Tibial artery (tissue), 4 donors: Measurements from ENCODE around the gene STARD4.

Experiments
- DNase-seq, 2 donors: peaks; one replicate each; pipeline ENCODE4 v3.0.0-alpha.2; 2019
- H3K27ac ChIP-seq, 2 donors: fragments of 200-600 bp; sonication (generic) in 1 of 2; 1 replicate in 1 of 2; 2 replicates in 1 of 2; pipeline ENCODE4 v1.5.1; 2018 to 2019; ENCODE audit warnings: mild to moderate bottlenecking in 1 of 2
- H3K27me3 ChIP-seq, 2 donors: fragments of 200-600 bp; sonication (generic) in 1 of 2; one replicate each; pipeline versions ENCODE4 v1.5.1 to v1.6.0; 2016 to 2019
- H3K36me3 ChIP-seq, 3 donors: fragments of 200-600 bp; sonication (generic) in 2 of 3; one replicate each; pipeline ENCODE4 v1.5.1; 2016 to 2019; ENCODE audit warnings: mild to moderate bottlenecking in 2 of 3
- H3K4me1 ChIP-seq, 4 donors: fragments of 200-600 bp; sonication (generic) in 2 of 4; 1 replicate in 3 of 4; 2 replicates in 1 of 4; pipeline ENCODE4 v1.5.1; 2016 to 2019
- H3K4me3 ChIP-seq, 2 donors: fragments of 200-600 bp; sonication (generic) in 1 of 2; 1 replicate in 1 of 2; 2 replicates in 1 of 2; pipeline ENCODE4 v1.5.1; 2018 to 2019; ENCODE audit warnings: mild to moderate bottlenecking in 2 of 2
- H3K9me3 ChIP-seq, 3 donors: fragments of 200-600 bp; sonication (generic) in 1 of 3; one replicate each; pipeline ENCODE4 v1.5.1; 2016 to 2019
- CTCF ChIP-seq, 2 experiments: fragments of 200-600 bp in 1 of 2; fragments of 450-650 bp in 1 of 2; IDR thresholded peaks; one replicate each; pipeline ENCODE4 v1.5.1; 2017 to 2019; ENCODE audit warnings: antibody characterized with exemption in 2 of 2, mild to moderate bottlenecking in 1 of 2, moderate library complexity in 1 of 2
- intact Hi-C: fragments of 100-400 bp; cut with DNase I; formaldehyde crosslinking; loops from one replicate; pipeline ENCODE4 v1.15.0; 2023; ENCODE audit warnings: low total_unique reads

Gene STARD4

GRCh38 chr5:111551161-111551560, 38.8 kb upstream of the STARD4 start:
- H3K36me3 ChIP-seq, result no peaks in the 10 kb centered on the region
- intact Hi-C loops, result loop anchor here (5.0 kb wide), 2 partner anchors 389 to 596 kb away; no protein-coding TSS in a partner anchor

GRCh38 chr5:111550282-111551020, 38.1 kb upstream of the STARD4 start:
- H3K27ac ChIP-seq, result no peak overlapping the region
- intact Hi-C loops, result loop anchor here (5.0 kb wide), 2 partner anchors 388 to 597 kb away; no protein-coding TSS in a partner anchor
- H3K36me3 ChIP-seq, result no peaks in the 10 kb centered on the region
- no peak overlapping the region for H3K4me3 ChIP-seq
- DNase-seq, result peak; percentile 87
- no peaks in the 10 kb centered on the region for H3K27me3 ChIP-seq
- H3K4me1 ChIP-seq, result peaks cover 0 to 13% (median 4%) of the 10 kb centered on the region in 4 donors
- peak; percentile 53 to 83 for TF ChIP-seq CTCF (IDR thresholded peaks at IDR 0.05)
- no peaks in the 10 kb centered on the region for H3K9me3 ChIP-seq

More at GRCh38 chr5:111551161-111551560, 38.8 kb upstream of the STARD4 start:
- no peaks in the 10 kb centered on the region for H3K9me3 ChIP-seq
- no peak overlapping the region for H3K4me3 ChIP-seq
- no peak for DNase-seq
- H3K4me1 ChIP-seq, result peaks cover 0 to 13% (median 4%) of the 10 kb centered on the region in 4 donors
- TF ChIP-seq CTCF (IDR thresholded peaks at IDR 0.05), result no peak
- H3K27ac ChIP-seq, result no peak overlapping the region
- H3K27me3 ChIP-seq, result no peaks in the 10 kb centered on the region

- intact Hi-C loops, result no loop called here
- no peaks in the 10 kb centered on the region for H3K27me3 ChIP-seq
- no peak overlapping the region for H3K27ac ChIP-seq
- DNase-seq, result no peak
- no peak overlapping the region for H3K4me3 ChIP-seq
- H3K36me3 ChIP-seq, result no peaks in the 10 kb centered on the region
- no peak for TF ChIP-seq CTCF (IDR thresholded peaks at IDR 0.05)
- H3K4me1 ChIP-seq, result peaks cover 0 to 13% (median 4%) of the 10 kb centered on the region in 4 donors
- H3K9me3 ChIP-seq, result no peaks in the 10 kb centered on the region
These were observed 36.8 kb upstream of the STARD4 start for GRCh38 chr5:111548992-111549649.

GRCh38 chr5:111548348-111548950, 36.1 kb upstream of the STARD4 start:
- no peak for TF ChIP-seq CTCF (IDR thresholded peaks at IDR 0.05)
- H3K4me1 ChIP-seq, result peaks cover 0 to 13% (median 4%) of the 10 kb centered on the region in 4 donors
- no peaks in the 10 kb centered on the region for H3K27me3 ChIP-seq
- H3K9me3 ChIP-seq, result no peaks in the 10 kb centered on the region
- DNase-seq, result no peak
- no peak overlapping the region for H3K4me3 ChIP-seq
- no peak overlapping the region for H3K27ac ChIP-seq
- no peaks in the 10 kb centered on the region for H3K36me3 ChIP-seq
- intact Hi-C loops, result no loop called here

GRCh38 chr5:111545031-111545430, 32.7 kb upstream of the STARD4 start:
- intact Hi-C loops, result no loop called here
- H3K4me1 ChIP-seq, result peaks cover 0 to under 1% (median 0%) of the 10 kb centered on the region in 4 donors
- no peak overlapping the region for H3K4me3 ChIP-seq
- TF ChIP-seq CTCF (IDR thresholded peaks at IDR 0.05), result no peak
- no peak overlapping the region for H3K27ac ChIP-seq
- DNase-seq, result no peak
- no peaks in the 10 kb centered on the region for H3K27me3 ChIP-seq
- no peaks in the 10 kb centered on the region for H3K36me3 ChIP-seq
- H3K9me3 ChIP-seq, result no peaks in the 10 kb centered on the region
